Measurements from ENCODE around the gene AP2B1.

GRCh38 chr17:35665662-35666061 is 78.5 kb downstream of the AP2B1 start:
- no peak for TF ChIP-seq EZH2 (IDR thresholded peaks at IDR 0.05; ENCODE audit: borderline replicate concordance)
- TF ChIP-seq, protein P1, sequence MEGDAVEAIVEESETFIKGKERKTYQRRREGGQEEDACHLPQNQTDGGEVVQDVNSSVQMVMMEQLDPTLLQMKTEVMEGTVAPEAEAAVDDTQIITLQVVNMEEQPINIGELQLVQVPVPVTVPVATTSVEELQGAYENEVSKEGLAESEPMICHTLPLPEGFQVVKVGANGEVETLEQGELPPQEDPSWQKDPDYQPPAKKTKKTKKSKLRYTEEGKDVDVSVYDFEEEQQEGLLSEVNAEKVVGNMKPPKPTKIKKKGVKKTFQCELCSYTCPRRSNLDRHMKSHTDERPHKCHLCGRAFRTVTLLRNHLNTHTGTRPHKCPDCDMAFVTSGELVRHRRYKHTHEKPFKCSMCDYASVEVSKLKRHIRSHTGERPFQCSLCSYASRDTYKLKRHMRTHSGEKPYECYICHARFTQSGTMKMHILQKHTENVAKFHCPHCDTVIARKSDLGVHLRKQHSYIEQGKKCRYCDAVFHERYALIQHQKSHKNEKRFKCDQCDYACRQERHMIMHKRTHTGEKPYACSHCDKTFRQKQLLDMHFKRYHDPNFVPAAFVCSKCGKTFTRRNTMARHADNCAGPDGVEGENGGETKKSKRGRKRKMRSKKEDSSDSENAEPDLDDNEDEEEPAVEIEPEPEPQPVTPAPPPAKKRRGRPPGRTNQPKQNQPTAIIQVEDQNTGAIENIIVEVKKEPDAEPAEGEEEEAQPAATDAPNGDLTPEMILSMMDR (IDR thresholded peaks at IDR 0.05; ENCODE audit: poor library complexity), result no peak
